ENCODE measurements around the gene MLPH. TPM values are rescaled to one million over a fixed set of nuclear protein-coding genes. Genes with fewer than 3 reads are reported as not detected.

The MLPH gene
- total RNA-seq, 2 experiments from 2014 or later = 0.39 TPM; not detected in 1

- Mint-ChIP-seq H3K9me3 (no peaks in the 10 kb centered on the region), H3K27me3 (peaks cover 3% of the 10 kb centered on the region), H3K4me3 (no peak overlapping the region), H3K27ac (no peak overlapping the region), H3K4me1 (ENCODE audit: low read depth) (peaks cover 6% of the 10 kb centered on the region), H3K36me3 (ENCODE audit: low read depth) (no peaks in the 10 kb centered on the region)
- ChIA-PET POLR2A (no interaction called here), CTCF (no interaction called here)
- Histone ChIP-seq H3K4me3 (ENCODE audit: low read length) (no peak overlapping the region), H3K4me1 (ENCODE audit: insufficient read depth, low read length) (peaks cover 10% of the 10 kb centered on the region), H3K27ac (ENCODE audit: low read depth in 1 of 2, low read length in 2 of 2) (no peak overlapping the region), H3K36me3 (ENCODE audit: insufficient read depth, low read length) (no peaks in the 10 kb centered on the region), H3K9me3 (ENCODE audit: control insufficient read depth in 1 of 2, insufficient read depth in 1 of 2, low read length in 2 of 2) (no peaks in the 10 kb centered on the region), H3K27me3 (ENCODE audit: control insufficient read depth in 1 of 2, insufficient read depth in 2 of 2, low read length in 2 of 2) (peaks cover 0 to 4% of the 10 kb centered on the region in 2 experiments)
- intact Hi-C loops (cut with DNase I, micrococcal nuclease) = loop anchor here (10.0 kb wide), 2 partner anchors 152 to 1232 kb away; no protein-coding TSS in a partner anchor
- DNase-seq (no peak), ATAC-seq (ENCODE audit: poor library complexity) (no peak)
- TF ChIP-seq CTCF (IDR thresholded peaks at IDR 0.05) = no peak
Observed at GRCh38 chr2:237576974-237577373, 89.9 kb downstream of the MLPH start.

GRCh38 chr2:237577458-237577857 is 90.4 kb downstream of the MLPH start:
- Mint-ChIP-seq H3K36me3 (ENCODE audit: low read depth) (no peaks in the 10 kb centered on the region), H3K9me3 (no peaks in the 10 kb centered on the region), H3K4me1 (ENCODE audit: low read depth) (peaks cover 4% of the 10 kb centered on the region), H3K27me3 (peaks cover 3% of the 10 kb centered on the region), H3K27ac (no peak overlapping the region), H3K4me3 (no peak overlapping the region)
- DNase-seq = no peak
- Histone ChIP-seq H3K4me1 (ENCODE audit: insufficient read depth, low read length) (peaks cover 7% of the 10 kb centered on the region), H3K9me3 (ENCODE audit: control insufficient read depth in 1 of 2, insufficient read depth in 1 of 2, low read length in 2 of 2) (no peaks in the 10 kb centered on the region), H3K27ac (ENCODE audit: low read depth in 1 of 2, low read length in 2 of 2) (no peak overlapping the region), H3K36me3 (ENCODE audit: insufficient read depth, low read length) (no peaks in the 10 kb centered on the region), H3K4me3 (ENCODE audit: low read length) (no peak overlapping the region), H3K27me3 (ENCODE audit: control insufficient read depth in 1 of 2, insufficient read depth in 2 of 2, low read length in 2 of 2) (peaks cover 0 to 4% of the 10 kb centered on the region in 2 experiments)
- intact Hi-C loops (cut with DNase I, micrococcal nuclease) = loop anchor here (10.0 kb wide), 2 partner anchors 153 to 1233 kb away; no protein-coding TSS in a partner anchor
- ATAC-seq (ENCODE audit: poor library complexity) = no peak
- ChIA-PET CTCF (interaction anchor here (1.2 kb wide), 1 partner anchor 64 kb away, joined by 4 read pairs; no protein-coding TSS in a partner anchor), POLR2A (no interaction called here)
- no peak for TF ChIP-seq CTCF (IDR thresholded peaks at IDR 0.05)

GRCh38 chr2:237577956-237578870 is 91.2 kb downstream of the MLPH start:
- CTCF ChIA-PET = interaction anchor here (1.2 kb wide), 1 partner anchor 65 kb away, joined by 4 read pairs; no protein-coding TSS in a partner anchor
- Histone ChIP-seq H3K27me3 (ENCODE audit: control insufficient read depth in 1 of 2, insufficient read depth in 2 of 2, low read length in 2 of 2) (peaks cover 0 to 4% of the 10 kb centered on the region in 2 experiments), H3K27ac (ENCODE audit: low read depth in 1 of 2, low read length in 2 of 2) (no peak overlapping the region), H3K9me3 (ENCODE audit: control insufficient read depth in 1 of 2, insufficient read depth in 1 of 2, low read length in 2 of 2) (no peaks in the 10 kb centered on the region), H3K4me1 (ENCODE audit: insufficient read depth, low read length) (peaks cover 7% of the 10 kb centered on the region), H3K4me3 (ENCODE audit: low read length) (no peak overlapping the region), H3K36me3 (ENCODE audit: insufficient read depth, low read length) (no peaks in the 10 kb centered on the region)
- H3K4me1 Mint-ChIP-seq (ENCODE audit: low read depth) = peaks cover 4% of the 10 kb centered on the region
- DNase-seq = no peak
- H3K27ac Mint-ChIP-seq = no peak overlapping the region
- no peak for ATAC-seq (ENCODE audit: poor library complexity)
- no peaks in the 10 kb centered on the region for H3K9me3 Mint-ChIP-seq
- TF ChIP-seq CTCF (IDR thresholded peaks at IDR 0.05) = no peak
- H3K36me3 Mint-ChIP-seq (ENCODE audit: low read depth) = no peaks in the 10 kb centered on the region
- H3K27me3 Mint-ChIP-seq = peaks cover 3% of the 10 kb centered on the region
- intact Hi-C loops (cut with DNase I, micrococcal nuclease) = loop anchor here (10.0 kb wide), 2 partner anchors 153 to 1233 kb away; no protein-coding TSS in a partner anchor
- POLR2A ChIA-PET = no interaction called here
- no peak overlapping the region for H3K4me3 Mint-ChIP-seq
